ENCODE results near the gene FAM163A. TPM values are rescaled to one million over a fixed set of nuclear protein-coding genes. Genes with fewer than 3 reads are reported as not detected.
"Not testable (repeated sequence)": the region's sequence is repeated elsewhere in the genome, so short reads cannot be mapped to it uniquely, and the experiment has no call there.

FAM163A gene
- total and polyA plus RNA-seq, 7 donors, result 0.04 to 0.52 (median 0.08) TPM; not detected in 2

DNA sequence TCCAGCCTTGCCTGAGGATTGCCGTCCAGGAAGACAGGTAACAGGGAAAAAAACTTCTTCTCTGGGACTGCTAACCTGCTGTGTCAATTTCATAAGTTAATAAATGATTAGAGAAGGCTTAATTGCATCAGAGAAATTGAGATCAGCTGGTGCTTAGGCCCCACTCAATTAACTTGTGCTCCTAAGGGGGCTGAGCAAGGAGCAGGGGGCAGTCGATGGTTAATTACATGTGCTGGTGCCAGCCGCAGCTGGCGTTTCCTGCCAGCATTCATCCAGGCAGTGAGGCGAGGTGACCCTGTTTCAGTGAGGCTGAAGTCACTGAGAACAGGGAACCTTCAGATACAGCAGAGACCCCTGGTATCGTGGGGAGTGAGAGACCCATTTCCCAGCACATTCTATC is 60.0 kb downstream of the FAM163A start:
- TF ChIP-seq, protein P1, sequence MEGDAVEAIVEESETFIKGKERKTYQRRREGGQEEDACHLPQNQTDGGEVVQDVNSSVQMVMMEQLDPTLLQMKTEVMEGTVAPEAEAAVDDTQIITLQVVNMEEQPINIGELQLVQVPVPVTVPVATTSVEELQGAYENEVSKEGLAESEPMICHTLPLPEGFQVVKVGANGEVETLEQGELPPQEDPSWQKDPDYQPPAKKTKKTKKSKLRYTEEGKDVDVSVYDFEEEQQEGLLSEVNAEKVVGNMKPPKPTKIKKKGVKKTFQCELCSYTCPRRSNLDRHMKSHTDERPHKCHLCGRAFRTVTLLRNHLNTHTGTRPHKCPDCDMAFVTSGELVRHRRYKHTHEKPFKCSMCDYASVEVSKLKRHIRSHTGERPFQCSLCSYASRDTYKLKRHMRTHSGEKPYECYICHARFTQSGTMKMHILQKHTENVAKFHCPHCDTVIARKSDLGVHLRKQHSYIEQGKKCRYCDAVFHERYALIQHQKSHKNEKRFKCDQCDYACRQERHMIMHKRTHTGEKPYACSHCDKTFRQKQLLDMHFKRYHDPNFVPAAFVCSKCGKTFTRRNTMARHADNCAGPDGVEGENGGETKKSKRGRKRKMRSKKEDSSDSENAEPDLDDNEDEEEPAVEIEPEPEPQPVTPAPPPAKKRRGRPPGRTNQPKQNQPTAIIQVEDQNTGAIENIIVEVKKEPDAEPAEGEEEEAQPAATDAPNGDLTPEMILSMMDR (IDR thresholded peaks at IDR 0.05), result no peak
- Histone ChIP-seq H3K27ac (no peak overlapping the region), H3K36me3 (ENCODE audit: insufficient read depth in 1 of 2, low read depth in 1 of 2) (no peaks in the 10 kb centered on the region), H3K4me1 (no peaks in the 10 kb centered on the region), H3K27me3 (ENCODE audit: insufficient read depth in 3 of 3, low read length in 2 of 3) (no peaks in the 10 kb centered on the region), H3K9me3 (no peaks in the 10 kb centered on the region), H3K4me3 (no peak overlapping the region)
- intact Hi-C loops (cut with DNase I), result no loop called here
- 54 to 66% (median 66%) methylated on average over 6 of the region's 6 CpGs for WGBS, 3 donors
- DNase-seq (no peak), ATAC-seq (no peak)

DNA sequence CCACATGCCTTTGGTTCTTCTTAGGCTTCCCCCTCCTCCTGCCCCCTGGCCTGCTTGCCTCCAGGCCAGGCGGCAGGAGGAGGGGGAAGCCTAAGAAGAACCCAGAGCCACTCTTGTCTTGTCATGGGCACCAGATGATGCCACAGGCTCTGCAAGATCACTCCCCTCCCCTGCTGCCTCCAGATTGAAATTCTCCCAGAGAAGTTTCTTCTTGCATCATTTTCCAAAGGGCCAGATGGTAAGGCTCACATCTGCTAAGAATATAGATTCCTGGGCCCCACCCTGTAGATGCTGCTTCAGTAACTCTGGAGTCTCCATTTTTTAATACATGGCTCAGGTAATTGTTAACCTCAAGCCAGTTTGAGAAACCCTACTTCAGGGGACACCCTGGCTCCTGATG is 60.8 kb downstream of the FAM163A start:
- WGBS, 3 donors, result 82 to 100% methylated on average over 1 of the region's 1 CpG; no CpG with 5 or more reads in 1 of the 3 donors
- ATAC-seq (no peak), DNase-seq (no peak)
- no peaks in the 10 kb centered on the region for H3K36me3 ChIP-seq (ENCODE audit: insufficient read depth in 1 of 2, low read depth in 1 of 2)
- no peaks in the 10 kb centered on the region for H3K9me3 ChIP-seq
- no peaks in the 10 kb centered on the region for H3K4me1 ChIP-seq
- H3K27me3 ChIP-seq (ENCODE audit: insufficient read depth in 3 of 3, low read length in 2 of 3), result no peaks in the 10 kb centered on the region
- intact Hi-C loops (cut with DNase I), result no loop called here
- H3K27ac ChIP-seq, result no peak overlapping the region
- H3K4me3 ChIP-seq, result no peak overlapping the region
- TF ChIP-seq, protein P1 (IDR thresholded peaks at IDR 0.05), result no peak

DNA sequence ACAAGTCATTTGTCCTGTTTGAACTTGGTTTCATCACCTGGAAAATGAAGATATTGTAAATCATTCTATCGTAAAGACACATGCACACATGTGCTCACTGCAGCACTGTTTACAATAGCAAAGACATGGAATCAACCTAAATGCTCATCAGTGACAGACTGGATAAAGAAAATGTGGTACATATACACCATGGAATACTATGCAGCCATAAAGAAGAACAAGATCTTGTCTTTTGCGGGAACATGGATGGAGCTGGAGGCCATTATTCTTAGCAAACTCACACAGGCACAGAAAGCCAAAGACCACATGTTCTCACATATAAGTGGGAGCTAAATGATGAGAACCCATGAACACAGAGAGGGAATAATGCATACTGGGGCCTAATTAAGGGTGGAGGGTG is 61.3 kb downstream of the FAM163A start:
- intact Hi-C loops (cut with DNase I); H3K36me3 ChIP-seq (ENCODE audit: insufficient read depth in 1 of 2, low read depth in 1 of 2); ATAC-seq; H3K4me3 ChIP-seq; H3K9me3 ChIP-seq; H3K27me3 ChIP-seq (ENCODE audit: insufficient read depth in 3 of 3, low read length in 2 of 3); DNase-seq; H3K27ac ChIP-seq; H3K4me1 ChIP-seq: not testable (repeated sequence)
- WGBS, 3 donors, result 95 to 99% (median 96%) methylated on average over 2 of the region's 2 CpGs

DNA sequence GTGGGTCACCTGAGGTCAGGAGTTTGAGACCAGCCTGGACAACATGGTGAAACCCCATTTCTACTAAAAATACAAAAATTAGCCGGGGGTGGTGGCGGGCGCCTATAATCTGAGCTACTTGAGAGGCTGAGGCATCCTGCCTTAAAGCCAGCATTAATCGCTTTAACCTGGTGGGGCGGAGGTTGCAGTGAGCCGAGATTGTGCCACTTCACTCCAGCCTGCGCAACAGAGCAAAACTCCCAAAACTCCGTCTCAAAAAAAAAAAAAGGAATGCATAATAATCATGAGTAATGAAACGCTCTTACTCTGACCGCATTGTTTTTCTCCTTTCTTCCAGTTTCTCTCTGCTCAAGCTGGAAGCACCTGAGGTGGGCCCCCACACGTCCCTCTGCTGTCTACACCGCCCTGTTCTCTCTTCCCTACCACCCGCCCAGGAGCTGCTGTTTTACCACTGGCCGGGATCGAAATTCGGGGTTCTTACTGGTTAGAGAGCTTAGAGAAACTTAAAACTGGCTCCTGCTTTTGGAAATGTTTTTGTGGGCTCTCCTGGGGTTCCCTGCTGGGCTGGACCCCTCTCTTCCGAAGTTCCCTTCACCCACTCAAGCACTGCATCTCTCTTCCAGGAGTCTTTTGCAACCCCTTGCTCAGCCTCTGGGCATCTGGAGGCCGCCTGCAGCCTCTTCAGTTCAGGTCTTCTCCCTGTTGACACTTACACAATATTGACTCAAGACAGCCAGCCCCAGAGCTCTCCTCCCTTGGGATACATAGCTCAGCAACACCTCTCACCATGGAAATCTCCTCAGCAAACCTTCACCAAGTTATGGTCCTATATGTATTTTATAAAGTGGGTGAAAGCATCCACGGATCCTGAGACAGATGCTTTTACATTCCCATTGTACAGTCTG is 62.5 kb downstream of the FAM163A start:
- WGBS, 3 donors, result 91 to 94% (median 93%) methylated on average over 19 of the region's 19 CpGs
- H3K36me3 ChIP-seq (ENCODE audit: insufficient read depth in 1 of 2, low read depth in 1 of 2), result no peaks in the 10 kb centered on the region
- no peak for DNase-seq
- no peaks in the 10 kb centered on the region for H3K9me3 ChIP-seq
- peaks cover 0 to 5% (median 0%) of the 10 kb centered on the region in 3 donors for H3K27me3 ChIP-seq (ENCODE audit: insufficient read depth in 3 of 3, low read length in 2 of 3)
- intact Hi-C loops (cut with DNase I), result no loop called here
- H3K4me1 ChIP-seq, result no peaks in the 10 kb centered on the region
- no peak for ATAC-seq
- no peak overlapping the region for H3K27ac ChIP-seq
- TF ChIP-seq, protein P1 (IDR thresholded peaks at IDR 0.05), result no peak
- H3K4me3 ChIP-seq, result no peak overlapping the region

DNA sequence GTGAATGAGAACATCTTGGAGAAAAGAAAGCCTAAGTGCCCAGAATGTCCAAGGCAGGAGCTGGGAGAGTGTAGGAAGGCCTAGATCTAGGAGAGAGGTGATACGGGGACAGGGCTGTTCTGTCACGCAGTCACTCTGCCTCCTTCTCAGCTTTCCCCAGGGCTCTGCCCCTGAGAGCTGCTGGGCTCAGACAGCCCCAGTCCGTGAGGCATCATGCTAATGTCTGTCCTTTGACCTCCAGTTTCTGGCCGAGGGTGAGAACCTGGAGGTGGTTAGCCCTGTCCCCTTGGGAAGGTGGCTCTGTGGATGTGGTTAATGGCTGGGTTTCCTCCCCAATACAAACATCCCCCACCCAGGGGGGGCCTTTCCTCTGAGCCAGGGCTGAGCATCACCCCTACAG is 63.2 kb downstream of the FAM163A start:
- no peak for ATAC-seq
- intact Hi-C loops (cut with DNase I), result no loop called here

More for the DNA sequence above, 63.2 kb downstream of the FAM163A start:
- WGBS, 3 donors, result 53 to 74% (median 74%) methylated on average over 4 of the region's 4 CpGs
- TF ChIP-seq, protein P1 (IDR thresholded peaks at IDR 0.05), result no peak
- no peaks in the 10 kb centered on the region for H3K4me1 ChIP-seq
- no peak for DNase-seq
- H3K4me3 ChIP-seq, result no peak overlapping the region
- no peaks in the 10 kb centered on the region for H3K36me3 ChIP-seq (ENCODE audit: insufficient read depth in 1 of 2, low read depth in 1 of 2)
- H3K27ac ChIP-seq, result no peak overlapping the region
- peaks cover 0 to 5% (median 0%) of the 10 kb centered on the region in 3 donors for H3K27me3 ChIP-seq (ENCODE audit: insufficient read depth in 3 of 3, low read length in 2 of 3)
- no peaks in the 10 kb centered on the region for H3K9me3 ChIP-seq
